IMR-90 (cell line): ENCODE measurements around the gene GGCT. TPM values are rescaled to one million over a fixed set of nuclear protein-coding genes. Genes with fewer than 3 reads are reported as not detected.

Source experiments
- ATAC-seq: fragments of 200-7000 bp; cut with Tn5 transposase; 2 replicates; pipeline ENCODE4 v1.9.1; 2020; ENCODE audit warnings: low read depth, mild to moderate bottlenecking, moderate library complexity
- BruUV-seq: library from RNA; stranded (reverse); fragments of 400-500 nt; replicated peaks from 2 replicates; lab custom pipeline; 2021; lab: Mats Ljungman, UMichigan
- CTCF ChIA-PET: fragments of 300-600 bp; formaldehyde crosslinking; extraction: SDS; loops from one replicate; lab custom pipeline; 2021; ENCODE audit warnings: antibody characterized with exemption; lab: Yijun Ruan, JAX
- POLR2A ChIA-PET: fragments of 300-600 bp; sonication (Branson Sonifier 250); formaldehyde crosslinking; loops from one replicate; lab custom pipeline; 2022; ENCODE audit warnings: antibody characterized with exemption; ENCODE audit not compliant: unreplicated experiment; lab: Charles Lee
- DNase-seq: peaks from one replicate; pipeline ENCODE4 v3.0.0; 2013
- H2AFZ ChIP-seq: replicated peaks from 2 replicates; pipeline ENCODE3; 2013; ENCODE audit warnings: low read length, mild to moderate bottlenecking; ENCODE audit not compliant: poor library complexity
- H2AK5ac ChIP-seq: 2 replicates; pipeline ENCODE4 v1.6.1; 2013; ENCODE audit warnings: low read depth, low read length, inconsistent platforms
- H2AK9ac ChIP-seq: replicated peaks from 2 replicates; pipeline ENCODE3; 2013; ENCODE audit warnings: mild to moderate bottlenecking, low read depth, low read length, moderate library complexity; ENCODE audit not compliant: poor library complexity
- H2BK120ac ChIP-seq: 2 replicates; pipeline ENCODE4 v1.6.1; 2013; ENCODE audit warnings: low read depth, low read length, inconsistent platforms
- H2BK15ac ChIP-seq: 3 replicates; pipeline ENCODE4 v1.6.1; 2013; ENCODE audit warnings: low read depth, low read length, inconsistent platforms
- H2BK20ac ChIP-seq: 2 replicates; pipeline ENCODE4 v1.6.1; 2013; ENCODE audit warnings: low read depth, mild to moderate bottlenecking, inconsistent platforms, low read length, moderate library complexity
- H2BK5ac ChIP-seq: 2 replicates; pipeline ENCODE4 v1.6.1; 2013; ENCODE audit warnings: mild to moderate bottlenecking, low read depth, low read length, inconsistent platforms; ENCODE audit not compliant: poor library complexity, severe bottlenecking
- H3K14ac ChIP-seq: replicated peaks from 2 replicates; pipeline ENCODE4 v1.6.1; 2013; ENCODE audit warnings: low read depth, low read length, inconsistent platforms
- H3K18ac ChIP-seq: 2 replicates; pipeline ENCODE4 v1.6.1; 2013; ENCODE audit warnings: low read depth, low read length, control low read depth
- H3K23ac ChIP-seq: 2 replicates; pipeline ENCODE4 v1.6.1; 2013; ENCODE audit warnings: low read depth, low read length, inconsistent platforms
- H3K27ac ChIP-seq: 2 replicates; pipeline ENCODE4 v1.5.1; 2013; ENCODE audit warnings: mild to moderate bottlenecking, control low read depth, low read length; ENCODE audit not compliant: insufficient read depth
- H3K27me3 ChIP-seq: 2 replicates; pipeline ENCODE4 v1.6.1; 2013; ENCODE audit warnings: low read length; ENCODE audit not compliant: control insufficient read depth, insufficient read depth
- H3K36me3 ChIP-seq: 2 replicates; pipeline ENCODE4 v1.6.1; 2013; ENCODE audit warnings: low read length, mixed read lengths; ENCODE audit not compliant: control insufficient read depth, insufficient read depth
- H3K4ac ChIP-seq: 2 replicates; pipeline ENCODE4 v1.6.1; 2013; ENCODE audit warnings: low read depth, low read length, inconsistent platforms
- H3K4me1 ChIP-seq: 2 replicates; pipeline ENCODE4 v1.6.1; 2013; ENCODE audit warnings: low read length, mixed read lengths; ENCODE audit not compliant: control insufficient read depth, insufficient read depth
- H3K4me2 ChIP-seq: 2 replicates; pipeline ENCODE4 v1.6.1; 2013; ENCODE audit warnings: low read depth, mild to moderate bottlenecking, control low read depth, low read length, moderate library complexity
- H3K4me3 ChIP-seq: 2 replicates; pipeline ENCODE4 v1.5.1; 2013; ENCODE audit warnings: low read depth, mild to moderate bottlenecking, control low read depth, low read length, moderate library complexity; ENCODE audit not compliant: insufficient read depth
- H3K56ac ChIP-seq: 2 replicates; pipeline ENCODE4 v1.6.1; 2013; ENCODE audit warnings: low read length, inconsistent platforms; ENCODE audit not compliant: insufficient read depth; ENCODE audit errors: extremely low read depth
- H3K79me1 ChIP-seq, 2 experiments: 2 replicates each; pipeline ENCODE4 v1.6.1; 2013; ENCODE audit warnings: low read length in 2 of 2, inconsistent platforms in 1 of 2, low read depth in 1 of 2
- H3K9ac ChIP-seq: 2 replicates; pipeline ENCODE4 v1.6.1; 2013; ENCODE audit warnings: low read depth, low read length, control low read depth
- H3K9me1 ChIP-seq: 2 replicates; pipeline ENCODE4 v1.6.1; 2013; ENCODE audit warnings: low read length, inconsistent platforms; ENCODE audit not compliant: insufficient read depth
- H3K9me3 ChIP-seq: 2 replicates; pipeline ENCODE4 v1.6.1; 2013; ENCODE audit warnings: low read length; ENCODE audit not compliant: control insufficient read depth, insufficient read depth
- H4K20me1 ChIP-seq: 2 replicates; pipeline ENCODE4 v1.6.1; 2013; ENCODE audit warnings: low read length, inconsistent platforms; ENCODE audit not compliant: insufficient read depth
- H4K5ac ChIP-seq: 2 replicates; pipeline ENCODE4 v1.6.1; 2013; ENCODE audit warnings: mild to moderate bottlenecking, low read depth, low read length, control low read depth
- H4K8ac ChIP-seq, 2 experiments: 2 replicates each; pipeline ENCODE4 v1.6.1; 2013; ENCODE audit warnings: low read depth in 2 of 2, low read length in 2 of 2, control low read depth in 1 of 2, inconsistent platforms in 1 of 2
- H4K91ac ChIP-seq: 2 replicates; pipeline ENCODE4 v1.6.1; 2013; ENCODE audit warnings: low read depth, low read length, inconsistent platforms; ENCODE audit not compliant: insufficient read depth
- CHD1 ChIP-seq: IDR thresholded peaks from 2 replicates; pipeline ENCODE4 v1.6.1; 2012; ENCODE audit warnings: low read depth, low read length, improper control_type of control experiment
- MXI1 ChIP-seq: IDR thresholded peaks from 2 replicates; pipeline ENCODE4 v1.6.1; 2012; ENCODE audit warnings: low read depth, mild to moderate bottlenecking, low read length, moderate library complexity, borderline replicate concordance
- RFX5 ChIP-seq: IDR thresholded peaks from 2 replicates; pipeline ENCODE4 v1.8.0; 2012; ENCODE audit warnings: low read depth, mild to moderate bottlenecking, low read length, moderate library complexity
- WGBS, 2 experiments: methylation state at CpG; one replicate each; pipeline versions ENCODE4 v1.1.5 to v1.1.7; 2013; ENCODE audit warnings: missing lambda C conversion rate in 2 of 2; ENCODE audit not compliant: insufficient read length in 1 of 2; ENCODE audit errors: extremely low coverage in 2 of 2; 5-methylcytosine and 5-hydroxymethylcytosine counted together
- dilution Hi-C: fragments of 300-500 bp; cut with HindIII; formaldehyde crosslinking; loops from one replicate; pipeline ENCODE4 v1.14.3; 2018; ENCODE audit warnings: low sequenced_read_pairs; ENCODE audit not compliant: unreplicated experiment
- in situ Hi-C: fragments of 300-500 bp; cut with MboI; formaldehyde crosslinking; loops from 3 replicates; pipeline ENCODE4 v1.14.3; 2019; ENCODE audit warnings: low sequenced_read_pairs, inconsistent platforms, mixed read lengths
- intact Hi-C: fragments of 100-400 bp; cut with micrococcal nuclease; formaldehyde crosslinking; loops from 2 replicates; pipeline ENCODE4 v1.10.0; 2022
- polyA plus RNA-seq, 3 experiments: library from polyadenylated mRNA; depleted of rRNA; stranded (reverse); fragments of >200 nt; gene quantifications; 2 replicates each; pipeline ENCODE4 v1.2.3, GENCODE V29; 2012; ENCODE audit warnings: low replicate concordance in 1 of 3
- total RNA-seq: library from RNA; depleted of rRNA; stranded (reverse); fragments of >200 nt; gene quantifications from 2 replicates; pipeline ENCODE4 v1.2.3, GENCODE V29; 2012

The GGCT gene
- total and polyA plus RNA-seq, 2 of the 4 experiments (the other 2 are of a cell fraction): 12.0 to 18.6 TPM

DNA sequence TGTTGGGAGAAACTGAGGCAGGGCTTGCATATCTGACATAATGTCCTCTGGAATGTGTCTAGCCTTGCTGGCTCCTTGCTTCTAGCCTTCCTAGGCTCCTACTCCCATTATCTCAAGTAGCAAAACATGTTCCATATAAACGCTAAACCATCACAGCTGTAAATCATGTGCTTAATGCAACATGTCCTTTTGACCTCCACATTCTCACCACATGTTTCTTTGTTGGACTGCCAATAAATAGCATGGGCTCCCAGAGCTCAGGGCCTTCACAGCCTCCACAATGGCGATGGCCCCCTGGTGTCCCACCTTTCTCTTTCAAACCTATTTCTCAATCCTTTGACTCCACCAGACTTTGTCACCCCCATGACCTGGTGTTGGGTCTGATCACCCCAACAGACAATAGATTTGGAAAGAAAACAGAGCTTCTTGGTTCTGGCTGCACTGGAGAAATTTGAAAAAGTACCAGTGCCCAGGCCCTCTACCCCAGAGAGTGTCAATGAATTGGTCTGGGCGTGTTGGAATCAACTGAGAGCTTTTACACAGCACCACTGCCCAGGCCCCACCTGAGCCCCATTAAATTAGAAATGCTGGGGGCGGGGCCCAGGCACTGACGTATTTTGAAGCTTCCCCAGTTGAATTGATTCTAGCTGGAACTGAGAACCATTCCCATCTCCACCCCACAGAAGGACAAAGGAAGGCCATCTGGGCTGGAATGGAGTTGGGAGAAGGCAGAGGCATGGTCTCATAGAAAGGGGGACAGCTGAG lies 41.3 kb upstream of the GGCT start:
- H2AK5ac ChIP-seq: no peak overlapping the region
- intact Hi-C loops: no loop called here
- dilution Hi-C loops: no loop called here

More for the DNA sequence above, 41.3 kb upstream of the GGCT start:
- no peaks in the 10 kb centered on the region for H3K79me1 ChIP-seq
- H2AK9ac ChIP-seq: no peak overlapping the region
- ATAC-seq: no peak
- no peaks in the 10 kb centered on the region for H3K27me3 ChIP-seq
- no peak overlapping the region for H3K27ac ChIP-seq
- H4K20me1 ChIP-seq: no peaks in the 10 kb centered on the region
- H3K4ac ChIP-seq: no peak overlapping the region
- no peak overlapping the region for H3K56ac ChIP-seq
- H3K4me3 ChIP-seq: no peak overlapping the region
- WGBS, 2 experiments: 33% methylated on average over 1 of the region's 5 CpGs; no CpG with 5 or more reads in 1 of the 2 experiments
- POLR2A ChIA-PET: no interaction called here
- H2BK120ac ChIP-seq: no peak overlapping the region
- H3K4me2 ChIP-seq: no peak overlapping the region
- TF ChIP-seq CHD1 (no peak), MXI1 (no peak), RFX5 (no peak)
- no peak for DNase-seq
- no peak overlapping the region for H3K9ac ChIP-seq
- no peaks in the 10 kb centered on the region for H3K9me3 ChIP-seq
- H3K4me1 ChIP-seq: no peaks in the 10 kb centered on the region; the same call in 1 of the 2 replicates
- no peak overlapping the region for H4K8ac ChIP-seq
- H4K91ac ChIP-seq: no peak overlapping the region
- no peak overlapping the region for H2AFZ ChIP-seq
- H2BK20ac ChIP-seq: no peak overlapping the region
- no peaks in the 10 kb centered on the region for H3K36me3 ChIP-seq
- no peak overlapping the region for H3K14ac ChIP-seq
- BruUV-seq: no TSS peak
- H4K5ac ChIP-seq: no peak overlapping the region
- H2BK5ac ChIP-seq: no peak overlapping the region
- in situ Hi-C loops: no loop called here
- H3K18ac ChIP-seq: no peak overlapping the region
- CTCF ChIA-PET: interaction anchor here (2.3 kb wide), 1 partner anchor 18 kb away, joined by 8 read pairs; no protein-coding TSS in a partner anchor
- H3K9me1 ChIP-seq: no peaks in the 10 kb centered on the region
- H2BK15ac ChIP-seq: no peak overlapping the region
- H3K23ac ChIP-seq: no peak overlapping the region
